HG02571 (cell line): ENCODE data around the gene SHC3.
"Not testable (repeated sequence)": the region's sequence is repeated elsewhere in the genome, so short reads cannot be mapped to it uniquely, and the experiment has no call there.

Source experiments
- ATAC-seq: cut with Tn5 transposase; IDR thresholded peaks from one replicate; pipeline ENCODE4 v1.9.1; 2021; ENCODE audit warnings: mild to moderate bottlenecking, moderate library complexity; ENCODE audit not compliant: unreplicated experiment

The SHC3 gene

GRCh38 chr9:89177944-89178829 lies at the start of gene SHC3:
Gene SHC3, minus strand, starts transcription at chr9:89178818. Its CDS starts 358 bp downstream, at chr9:89178460.
- no peak for ATAC-seq

- ATAC-seq, result no peak
These were observed 47.4 kb upstream of the SHC3 start for GRCh38 chr9:89225991-89226471.

DNA sequence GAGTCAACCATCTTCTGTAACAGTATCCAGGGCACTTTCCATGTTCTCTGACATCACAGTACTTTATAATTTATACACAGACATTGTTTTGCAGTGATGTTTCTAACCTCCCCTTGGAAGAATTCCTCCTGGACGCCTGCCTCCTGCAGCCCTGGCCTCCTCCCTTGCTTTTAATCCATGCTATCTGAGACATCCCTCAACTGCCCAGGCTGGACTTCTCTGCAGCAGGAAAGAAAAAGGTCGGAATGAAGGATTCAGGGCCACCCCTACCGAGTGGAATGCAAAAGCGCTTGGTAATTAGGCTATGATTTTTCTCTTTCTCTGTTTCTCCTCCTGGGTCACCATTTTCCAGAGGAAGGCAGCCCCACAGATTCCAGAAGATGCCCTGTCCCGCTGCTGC lies 47.0 kb upstream of the SHC3 start:
- no peak for ATAC-seq

DNA sequence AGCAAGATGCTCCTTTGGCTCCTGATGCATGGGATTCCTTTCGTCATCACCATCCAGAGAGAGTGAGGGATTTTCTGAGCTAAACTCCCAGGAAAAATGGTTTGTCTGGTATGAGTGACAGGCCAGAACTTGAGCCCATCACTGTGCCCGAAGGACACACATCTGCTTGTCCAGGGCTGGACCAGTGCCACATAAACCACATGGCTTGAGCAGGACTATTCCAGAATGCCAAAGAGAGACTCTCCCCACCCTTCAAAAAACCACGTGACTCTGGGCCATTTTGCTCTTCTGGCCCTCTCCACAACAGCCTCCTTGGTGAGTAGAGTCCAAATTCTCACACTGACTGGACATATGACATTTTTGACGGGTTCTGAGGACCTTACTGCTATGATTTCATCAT lies 46.4 kb upstream of the SHC3 start:
- no peak for ATAC-seq

GRCh38 chr9:89224633-89225032 lies 46.0 kb upstream of the SHC3 start:
- ATAC-seq, result no peak

DNA sequence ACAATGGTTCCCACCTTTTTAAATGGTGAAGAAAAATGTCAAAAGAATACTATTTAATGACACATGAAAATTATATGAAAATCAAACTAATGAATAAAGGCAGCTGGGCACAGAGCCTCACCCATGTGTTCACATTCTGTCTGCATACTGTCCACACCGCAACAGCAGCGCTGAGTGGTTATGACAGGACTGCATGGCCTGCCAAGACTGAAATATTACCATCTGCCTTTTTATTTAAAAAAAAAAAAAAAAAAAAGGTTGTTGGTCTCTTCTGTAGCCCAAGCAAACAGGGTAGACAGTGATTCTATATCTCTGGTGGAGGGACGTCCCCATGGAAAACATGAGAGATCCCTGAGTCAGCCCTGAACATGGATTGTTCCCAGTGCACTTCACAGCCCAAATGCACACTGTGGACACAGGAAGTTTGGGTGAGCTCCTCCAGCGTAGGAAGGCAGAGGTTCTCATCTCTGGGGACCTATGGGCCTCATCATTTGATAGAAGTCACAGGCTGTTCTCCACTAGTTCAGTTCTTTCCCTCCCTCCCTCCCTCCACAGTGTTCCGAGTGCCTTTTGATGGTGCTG lies 44.9 kb upstream of the SHC3 start:
- no peak for ATAC-seq

- ATAC-seq, result no peak
These were observed 41.0 kb upstream of the SHC3 start for GRCh38 chr9:89219637-89220036.

DNA sequence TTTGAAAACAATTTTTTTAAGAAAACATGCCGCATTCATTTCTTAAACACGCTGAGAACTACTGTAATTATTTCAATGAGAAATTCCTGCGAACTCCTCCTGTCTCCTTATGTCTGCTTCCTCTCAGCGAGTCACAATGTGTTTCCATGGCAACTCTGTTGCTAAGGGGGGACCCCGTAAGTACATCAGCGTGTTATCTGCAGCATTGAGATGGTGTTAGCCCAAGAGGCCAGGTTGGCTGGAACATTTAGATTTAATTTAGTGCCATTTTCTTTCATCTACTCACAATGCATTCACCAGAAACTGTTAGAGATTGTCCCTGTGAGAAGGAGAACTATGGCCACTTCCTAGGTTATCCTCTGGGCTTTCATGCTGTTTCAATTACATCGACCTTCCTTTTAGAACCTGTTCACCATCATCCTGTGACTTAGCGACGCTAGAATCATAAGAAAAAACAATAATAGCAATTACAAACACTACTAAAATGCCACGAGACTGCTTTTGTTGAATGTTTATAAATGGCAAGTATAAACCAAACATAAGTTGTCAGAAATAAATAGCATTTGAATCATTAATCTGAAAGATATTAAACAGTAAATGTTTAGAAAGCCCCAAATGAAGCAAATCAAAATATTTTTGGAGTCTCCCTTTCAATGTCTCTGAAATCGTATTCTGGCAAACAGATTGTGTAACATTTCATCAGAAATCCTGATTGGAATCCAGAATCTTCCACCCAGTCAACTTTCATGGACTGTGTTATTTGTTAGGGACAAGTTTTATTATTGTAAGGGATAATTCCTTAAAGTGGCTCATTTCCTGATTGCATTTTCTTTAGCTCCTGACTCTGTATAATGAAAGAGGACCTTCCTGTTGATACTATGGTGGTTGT lies 39.7 kb upstream of the SHC3 start:
- no peak for ATAC-seq

DNA sequence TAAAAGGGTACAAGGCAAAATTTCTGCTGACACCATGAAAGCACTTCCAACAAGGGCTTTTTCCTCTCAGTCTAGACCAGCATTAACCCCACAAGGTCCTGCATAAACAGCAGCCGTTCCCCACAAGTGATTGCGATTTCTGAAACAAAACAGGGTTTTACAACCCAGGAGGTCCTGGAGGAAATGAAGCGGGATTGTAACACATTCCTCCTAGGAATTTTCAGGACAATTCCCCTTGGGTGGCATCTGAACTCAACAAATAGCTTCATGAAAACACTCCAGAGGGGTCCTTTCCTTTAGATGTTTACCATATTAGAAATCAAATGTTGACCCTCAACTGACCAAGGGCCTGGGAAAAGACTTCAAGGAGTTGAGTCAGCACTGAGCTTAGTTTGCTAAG lies 36.7 kb upstream of the SHC3 start:
- no peak for ATAC-seq

DNA sequence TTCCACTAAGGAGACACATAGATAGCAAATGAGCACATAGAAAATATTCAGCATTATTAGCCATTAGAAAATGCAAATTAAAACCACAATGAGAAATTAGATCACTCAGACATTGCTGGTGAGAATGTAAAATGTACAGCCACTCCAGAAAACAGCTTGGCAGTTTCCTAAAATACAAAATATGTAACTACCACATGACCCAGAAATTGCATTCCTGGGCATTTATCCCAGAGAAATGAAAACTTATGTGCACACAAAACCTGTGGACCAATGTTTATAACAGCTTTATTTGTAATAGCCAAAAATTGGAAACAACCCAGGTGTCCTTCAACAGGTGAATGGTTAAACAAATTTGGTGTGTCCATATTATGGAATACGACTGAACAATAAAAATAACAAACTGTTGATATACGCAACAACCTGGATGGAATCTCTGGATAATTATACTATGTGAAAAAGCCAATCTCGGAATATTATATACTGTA lies 34.8 kb upstream of the SHC3 start:
- no peak for ATAC-seq

DNA sequence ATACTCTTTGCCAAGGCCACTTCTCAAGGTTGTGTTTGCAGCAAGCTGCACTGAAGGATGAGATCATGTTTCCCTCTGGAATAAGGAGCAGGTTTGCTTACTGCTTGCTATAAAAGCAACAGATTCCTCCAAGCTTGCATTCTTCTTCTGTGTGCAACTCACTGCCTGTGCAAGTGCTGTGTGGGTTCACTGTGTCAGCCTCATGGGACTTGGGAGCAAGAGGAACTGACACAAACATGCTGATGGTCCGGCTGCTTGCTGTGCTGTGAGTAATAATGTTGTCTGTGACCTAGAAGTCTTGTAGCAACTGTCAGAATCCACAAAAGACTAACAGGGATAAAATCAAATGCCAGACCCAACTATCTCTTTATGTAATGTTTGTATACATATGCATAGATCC lies 33.6 kb upstream of the SHC3 start:
- ATAC-seq, result no peak

GRCh38 chr9:89209311-89209710 lies 30.7 kb upstream of the SHC3 start:
- not testable (repeated sequence) for ATAC-seq

GRCh38 chr9:89207026-89207425 lies 28.4 kb upstream of the SHC3 start:
- ATAC-seq, result no peak

DNA sequence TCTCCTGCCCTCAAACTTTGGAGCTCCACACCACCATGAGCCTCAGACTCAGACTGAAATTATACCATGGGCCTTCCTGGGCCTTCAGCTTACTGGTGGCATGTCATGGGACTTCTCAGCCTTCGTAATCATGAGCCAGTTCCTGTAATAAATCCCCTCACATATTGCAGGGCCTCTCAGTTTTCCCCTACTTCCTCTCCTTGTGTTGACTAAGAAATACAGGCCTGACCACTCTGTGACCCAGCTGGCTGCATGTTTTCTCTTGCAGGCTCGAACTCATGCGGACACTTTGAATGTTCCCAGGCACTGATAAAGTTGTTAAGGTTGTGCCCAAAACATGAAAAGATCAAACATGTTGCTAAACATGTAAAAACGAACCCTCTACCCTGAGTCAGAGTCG lies 26.2 kb upstream of the SHC3 start:
- no peak for ATAC-seq

- ATAC-seq, result no peak
These were observed 16.6 kb upstream of the SHC3 start for GRCh38 chr9:89195131-89195797.

GRCh38 chr9:89194421-89195130 lies 16.0 kb upstream of the SHC3 start:
- no peak for ATAC-seq

GRCh38 chr9:89191004-89191403 lies 12.4 kb upstream of the SHC3 start:
- ATAC-seq, result no peak

- no peak for ATAC-seq
These were observed 10.6 kb upstream of the SHC3 start for GRCh38 chr9:89189215-89189614.

GRCh38 chr9:89187950-89188349 lies 9.3 kb upstream of the SHC3 start:
- ATAC-seq, result no peak

DNA sequence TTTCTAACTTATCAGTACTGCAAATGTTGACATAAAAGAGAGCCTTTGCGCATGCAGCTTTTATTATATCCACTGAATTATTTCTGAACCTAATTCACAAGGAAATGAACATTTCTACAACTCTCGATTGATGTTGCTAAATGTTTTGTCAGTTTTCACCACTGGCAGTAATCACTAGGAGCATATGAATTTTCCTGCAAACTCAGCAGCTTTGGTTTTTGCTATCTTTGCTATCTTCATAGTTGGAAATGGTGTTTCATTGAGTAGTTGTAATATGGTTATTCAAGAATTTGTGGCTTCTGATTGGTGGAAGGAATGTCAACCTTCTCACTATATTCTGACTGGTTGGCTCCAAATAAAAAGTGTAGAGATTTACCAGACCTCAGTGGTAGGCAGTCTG lies 8.9 kb upstream of the SHC3 start:
- no peak for ATAC-seq
